MM.1S (cell line): ENCODE measurements around the gene MSGN1.

Experiments used
- EZH2 ChIP-seq: fragments of 300-600 bp; sonication (generic); optimal IDR thresholded peaks from 2 replicates; pipeline ENCODE3; 2017; ENCODE audit warnings: low read depth, mild to moderate bottlenecking, antibody characterized with exemption, low read length, mixed read lengths
- TF ChIP-seq, protein P1 (sequence below): fragments of 300-600 bp; sonication (generic); IDR thresholded peaks from 2 replicates; pipeline ENCODE4 v1.5.1; 2016; ENCODE audit warnings: antibody characterized with exemption, low read length, mixed read lengths

DNA sequence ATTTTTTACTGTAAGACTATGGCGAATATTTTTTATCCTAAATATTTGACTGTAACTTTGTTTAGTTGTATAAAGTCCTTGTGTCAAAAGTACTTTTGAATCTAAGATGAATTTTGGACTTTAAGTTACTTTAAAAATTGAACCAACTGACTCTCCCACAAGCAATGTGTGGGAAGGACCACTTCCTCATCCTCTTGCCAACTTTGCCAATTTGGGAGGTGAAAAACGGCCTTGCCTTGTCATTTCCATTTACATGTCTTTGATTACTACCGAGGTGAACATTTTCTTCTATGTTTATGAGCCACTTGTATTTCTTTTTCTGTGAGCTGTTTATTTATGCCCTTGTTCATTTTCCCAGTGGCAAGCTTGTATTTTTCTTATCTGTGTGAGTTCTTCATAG is 12.8 kb upstream of the MSGN1 start:
- TF ChIP-seq, protein P1, sequence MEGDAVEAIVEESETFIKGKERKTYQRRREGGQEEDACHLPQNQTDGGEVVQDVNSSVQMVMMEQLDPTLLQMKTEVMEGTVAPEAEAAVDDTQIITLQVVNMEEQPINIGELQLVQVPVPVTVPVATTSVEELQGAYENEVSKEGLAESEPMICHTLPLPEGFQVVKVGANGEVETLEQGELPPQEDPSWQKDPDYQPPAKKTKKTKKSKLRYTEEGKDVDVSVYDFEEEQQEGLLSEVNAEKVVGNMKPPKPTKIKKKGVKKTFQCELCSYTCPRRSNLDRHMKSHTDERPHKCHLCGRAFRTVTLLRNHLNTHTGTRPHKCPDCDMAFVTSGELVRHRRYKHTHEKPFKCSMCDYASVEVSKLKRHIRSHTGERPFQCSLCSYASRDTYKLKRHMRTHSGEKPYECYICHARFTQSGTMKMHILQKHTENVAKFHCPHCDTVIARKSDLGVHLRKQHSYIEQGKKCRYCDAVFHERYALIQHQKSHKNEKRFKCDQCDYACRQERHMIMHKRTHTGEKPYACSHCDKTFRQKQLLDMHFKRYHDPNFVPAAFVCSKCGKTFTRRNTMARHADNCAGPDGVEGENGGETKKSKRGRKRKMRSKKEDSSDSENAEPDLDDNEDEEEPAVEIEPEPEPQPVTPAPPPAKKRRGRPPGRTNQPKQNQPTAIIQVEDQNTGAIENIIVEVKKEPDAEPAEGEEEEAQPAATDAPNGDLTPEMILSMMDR, result no peak
- TF ChIP-seq EZH2, result no peak
